ENCODE results near the gene CHD5. TPM values are rescaled to one million over a fixed set of nuclear protein-coding genes. Genes with fewer than 3 reads are reported as not detected.
A peak's percentile ranks its signal among the peaks of the same experiment; 100 is the strongest.

The CHD5 gene
- not detected for total RNA-seq
- long read RNA-seq, result 0 reads

- no peaks in the 10 kb centered on the region for H3K9me3 ChIP-seq
- H3K36me3 ChIP-seq, result peaks cover 0 to 1% (median under 1%) of the 10 kb centered on the region in 4 donors
- TF ChIP-seq POLR2A (IDR thresholded peaks at IDR 0.05) (no peak), CTCF (IDR thresholded peaks at IDR 0.05) (no peak)
- H3K4me1 ChIP-seq, result peaks cover 0 to 8% (median 0%) of the 10 kb centered on the region in 4 donors
- no CpG with 5 or more reads among the region's 57 CpGs for WGBS (ENCODE audit: insufficient coverage, low coverage, low lambda C conversion rate, missing lambda C conversion rate)
- H3K4me3 ChIP-seq, result no peak within 1 kb of the TSS
- no peak for ATAC-seq
- intact Hi-C loops (cut with DNase I), result no loop called here
- no peak within 1 kb of the TSS for H3K27ac ChIP-seq
- H3K27me3 ChIP-seq, result peaks cover 0 to 14% of the 10 kb centered on the region in 2 donors
- DNase-seq, result no peak
Measured at GRCh38 chr1:6180268-6180706, at the start of gene CHD5. Gene CHD5 (minus strand): TSS chr1:6180321. CDS start chr1:6180023, 298 bp downstream.

- Histone ChIP-seq H3K4me3 (no peak overlapping the region), H3K9me3 (no peaks in the 10 kb centered on the region), H3K27ac (no peak overlapping the region), H3K27me3 (no peaks in the 10 kb centered on the region), H3K36me3 (peaks cover 2 to 43% (median 9%) of the 10 kb centered on the region in 4 donors), H3K4me1 (no peaks in the 10 kb centered on the region)
- ATAC-seq, result no peak
- TF ChIP-seq POLR2A (IDR thresholded peaks at IDR 0.05), result no peak
- TF ChIP-seq CTCF (IDR thresholded peaks at IDR 0.05), result no peak
- DNase-seq, result no peak
- intact Hi-C loops (cut with DNase I), result no loop called here
- 94% methylated on average over 8 of the region's 8 CpGs for WGBS (ENCODE audit: insufficient coverage, low coverage, low lambda C conversion rate, missing lambda C conversion rate)
Measured at GRCh38 chr1:6225651-6226050, 45.5 kb upstream of the CHD5 start.

GRCh38 chr1:6224718-6225117 lies 44.6 kb upstream of the CHD5 start:
- DNase-seq (no peak), ATAC-seq (no peak)
- Histone ChIP-seq H3K36me3 (peaks cover 2 to 37% (median 9%) of the 10 kb centered on the region in 4 donors), H3K9me3 (no peaks in the 10 kb centered on the region), H3K27ac (no peak overlapping the region), H3K27me3 (no peaks in the 10 kb centered on the region), H3K4me3 (no peak overlapping the region), H3K4me1 (no peaks in the 10 kb centered on the region)
- WGBS (ENCODE audit: insufficient coverage, low coverage, low lambda C conversion rate, missing lambda C conversion rate), result 74% methylated on average over 8 of the region's 15 CpGs
- TF ChIP-seq CTCF (IDR thresholded peaks at IDR 0.05), result no peak
- TF ChIP-seq POLR2A (IDR thresholded peaks at IDR 0.05), result no peak
- intact Hi-C loops (cut with DNase I), result no loop called here

- WGBS (ENCODE audit: insufficient coverage, low coverage, low lambda C conversion rate, missing lambda C conversion rate), result 94% methylated on average over 6 of the region's 13 CpGs
- intact Hi-C loops (cut with DNase I), result no loop called here
- DNase-seq (no peak), ATAC-seq (no peak)
- Histone ChIP-seq H3K4me1 (no peaks in the 10 kb centered on the region), H3K9me3 (no peaks in the 10 kb centered on the region), H3K36me3 (peaks cover 0 to 36% (median 9%) of the 10 kb centered on the region in 4 donors), H3K27ac (no peak overlapping the region), H3K27me3 (no peaks in the 10 kb centered on the region), H3K4me3 (no peak overlapping the region)
- no peak for TF ChIP-seq CTCF (IDR thresholded peaks at IDR 0.05)
- TF ChIP-seq POLR2A (IDR thresholded peaks at IDR 0.05), result no peak
Measured at GRCh38 chr1:6223617-6224016, 43.5 kb upstream of the CHD5 start.

- H3K4me3 ChIP-seq, result no peak overlapping the region
- intact Hi-C loops (cut with DNase I), result no loop called here
- DNase-seq (peak in 1 of 3 donors; percentile 29), ATAC-seq (peak in 3 of 4 donors; percentile 17 to 41 (median 39))
- H3K27ac ChIP-seq, result no peak overlapping the region
- TF ChIP-seq POLR2A (IDR thresholded peaks at IDR 0.05), result no peak
- no peak for TF ChIP-seq CTCF (IDR thresholded peaks at IDR 0.05)
- H3K27me3 ChIP-seq, result no peaks in the 10 kb centered on the region
- WGBS (ENCODE audit: insufficient coverage, low coverage, low lambda C conversion rate, missing lambda C conversion rate), result 54% methylated on average over 2 of the region's 6 CpGs
- H3K36me3 ChIP-seq, result peaks cover 0 to 33% (median 7%) of the 10 kb centered on the region in 4 donors
- no peaks in the 10 kb centered on the region for H3K4me1 ChIP-seq
- H3K9me3 ChIP-seq, result no peaks in the 10 kb centered on the region
Measured at GRCh38 chr1:6222636-6223035, 42.5 kb upstream of the CHD5 start.
